Kidney glomerular epithelial cell (primary cell): Measurements from ENCODE around the gene AOC1.
"Not testable (repeated sequence)": the region's sequence is repeated elsewhere in the genome, so short reads cannot be mapped to it uniquely, and the experiment has no call there.

Experiments used
- DNase-seq: peaks from one replicate; lab custom pipeline; 2025; lab: John Stamatoyannopoulos, UW

Gene AOC1

GRCh38 chr7:150852371-150852905 lies at the start of gene AOC1:
Gene AOC1, plus strand, starts transcription at chr7:150852517. Its CDS starts 3,954 bp downstream, at chr7:150856471.
- no peak for DNase-seq

- DNase-seq, result no peak
These were observed 49.0 kb upstream of the AOC1 start for GRCh38 chr7:150803161-150803860.

- DNase-seq, result no peak
These were observed 47.5 kb upstream of the AOC1 start for GRCh38 chr7:150804802-150805201.

GRCh38 chr7:150805864-150806263 lies 46.5 kb upstream of the AOC1 start:
- no peak for DNase-seq

- DNase-seq, result no peak
These were observed 45.9 kb upstream of the AOC1 start for GRCh38 chr7:150806454-150806853.

- DNase-seq, result no peak
These were observed 45.5 kb upstream of the AOC1 start for GRCh38 chr7:150806863-150807262.

- DNase-seq, result not testable (repeated sequence)
These were observed 44.5 kb upstream of the AOC1 start for GRCh38 chr7:150807616-150808438.

- DNase-seq, result no peak
These were observed 37.9 kb upstream of the AOC1 start for GRCh38 chr7:150814328-150815001.

GRCh38 chr7:150818971-150819370 lies 33.3 kb upstream of the AOC1 start:
- DNase-seq, result no peak

- DNase-seq, result no peak
These were observed 32.2 kb upstream of the AOC1 start for GRCh38 chr7:150820148-150820547.

GRCh38 chr7:150820578-150821198 lies 31.6 kb upstream of the AOC1 start:
- DNase-seq, result no peak

- no peak for DNase-seq
These were observed 29.3 kb upstream of the AOC1 start for GRCh38 chr7:150823043-150823442.

- DNase-seq, result no peak
These were observed 28.7 kb upstream of the AOC1 start for GRCh38 chr7:150823484-150824126.

GRCh38 chr7:150824379-150825177 lies 27.7 kb upstream of the AOC1 start:
- DNase-seq, result no peak

GRCh38 chr7:150826061-150826849 lies 26.1 kb upstream of the AOC1 start:
- no peak for DNase-seq

GRCh38 chr7:150828384-150828783 lies 23.9 kb upstream of the AOC1 start:
- DNase-seq, result no peak

GRCh38 chr7:150829426-150829825 lies 22.9 kb upstream of the AOC1 start:
- no peak for DNase-seq

- DNase-seq, result no peak
These were observed 21.4 kb upstream of the AOC1 start for GRCh38 chr7:150830937-150831336.

- DNase-seq, result no peak
These were observed 20.5 kb upstream of the AOC1 start for GRCh38 chr7:150831851-150832250.

GRCh38 chr7:150835019-150835418 lies 17.3 kb upstream of the AOC1 start:
- DNase-seq, result no peak
